HG03280 (cell line): Measurements from ENCODE around the gene SLC38A8.

Experiments
- ATAC-seq: cut with Tn5 transposase; IDR thresholded peaks from one replicate; pipeline ENCODE4 v1.9.1; 2021; ENCODE audit warnings: mild to moderate bottlenecking, moderate library complexity; ENCODE audit not compliant: unreplicated experiment

SLC38A8 gene

DNA sequence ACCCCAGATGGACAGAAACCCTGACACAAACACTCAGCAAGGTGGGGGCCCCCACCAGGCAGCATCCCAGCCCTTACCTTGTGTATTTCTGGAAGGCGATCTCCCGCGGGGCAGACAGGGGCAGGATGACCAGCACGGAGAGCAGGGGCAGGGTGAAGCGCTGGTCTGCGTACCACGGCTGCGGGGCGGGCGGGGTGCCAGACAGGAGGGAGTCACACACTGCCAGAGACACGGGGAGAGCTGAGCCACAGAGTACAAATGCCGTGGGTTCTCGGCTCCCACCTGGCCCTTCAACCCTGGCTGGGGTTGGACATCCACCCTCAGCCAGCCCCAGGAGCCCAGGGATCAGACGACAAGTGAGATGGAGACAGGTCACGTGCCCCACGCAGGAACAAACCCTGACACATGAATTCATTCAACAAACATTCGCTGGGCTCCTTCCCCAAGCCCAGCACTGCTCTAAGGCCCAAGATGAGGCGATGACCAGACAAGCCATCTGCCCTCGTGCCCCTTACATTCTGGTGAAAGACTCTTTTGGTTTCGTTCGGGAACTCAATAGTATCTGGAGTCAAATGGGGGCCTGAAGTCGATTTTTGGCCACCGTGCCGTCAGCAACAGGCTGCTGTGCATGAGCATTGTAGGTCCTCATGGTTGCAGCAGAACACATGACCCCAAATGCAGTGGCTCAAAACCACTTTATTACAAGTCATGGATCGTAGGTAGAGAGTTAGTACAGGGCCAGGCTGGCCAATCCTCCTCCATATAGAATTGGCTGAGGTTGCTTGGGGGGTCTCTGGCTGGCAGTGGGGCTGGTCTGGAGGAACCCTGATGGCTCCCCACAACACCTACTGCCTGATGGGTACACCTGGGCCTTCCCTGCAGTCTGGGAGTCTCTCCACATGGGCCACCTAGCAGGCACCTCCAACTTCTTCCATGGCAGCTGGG is 9.1 kb downstream of the SLC38A8 start:
- ATAC-seq, result no peak

DNA sequence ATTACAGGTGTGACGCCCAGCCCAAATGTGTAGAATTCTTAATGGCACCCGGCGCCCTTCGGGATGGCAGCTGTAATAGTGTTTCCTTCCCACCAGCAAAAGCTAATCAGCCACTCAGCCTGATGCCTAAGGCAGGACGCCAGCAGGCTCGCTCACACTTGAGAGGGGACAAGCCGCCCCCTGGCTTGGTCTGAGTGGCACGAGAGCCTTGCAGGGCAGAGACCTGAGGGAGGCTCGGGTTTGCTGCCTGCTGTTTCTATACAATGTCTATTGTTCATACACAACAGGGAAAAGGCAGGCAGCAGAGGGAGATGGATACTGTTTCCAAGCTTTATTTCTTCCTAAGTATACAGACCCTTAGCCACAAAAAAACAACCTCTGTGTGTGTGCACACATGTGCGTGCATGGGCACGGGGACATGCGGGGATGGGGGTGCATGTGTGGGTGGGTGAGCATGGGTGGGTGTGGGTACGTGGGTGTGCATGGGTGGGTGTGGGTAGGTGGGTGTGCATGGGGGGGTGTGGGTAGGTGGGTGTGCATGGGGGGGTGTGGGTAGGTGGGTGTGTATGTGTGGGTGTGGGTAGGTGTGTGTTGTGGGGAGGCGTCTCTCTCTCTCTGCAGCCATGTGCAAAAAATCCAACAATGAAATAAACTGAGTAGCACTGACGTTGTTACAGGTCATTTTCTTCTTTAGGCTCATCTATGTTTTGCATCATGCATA is 10.0 kb downstream of the SLC38A8 start:
- no peak for ATAC-seq

DNA sequence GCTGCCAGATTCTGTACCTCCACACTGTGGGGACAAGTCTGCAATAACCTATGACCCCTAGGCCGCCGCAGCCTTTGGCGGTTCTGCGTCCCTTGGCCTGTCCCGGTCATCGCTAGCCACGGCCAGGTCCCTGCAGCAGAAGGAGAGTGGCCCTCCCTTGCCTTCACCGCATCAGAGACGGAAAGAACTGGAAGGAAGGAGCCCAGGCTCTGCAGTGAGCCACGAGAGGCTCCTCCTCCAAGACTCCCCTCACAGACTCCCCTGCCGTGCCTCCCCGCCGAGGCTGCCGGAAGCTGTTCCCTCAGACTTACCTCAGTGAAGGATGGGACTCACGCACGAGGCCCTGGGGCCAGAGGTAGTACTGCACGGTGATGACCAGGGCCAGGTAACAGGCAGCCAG is 11.0 kb downstream of the SLC38A8 start:
- ATAC-seq, result no peak

DNA sequence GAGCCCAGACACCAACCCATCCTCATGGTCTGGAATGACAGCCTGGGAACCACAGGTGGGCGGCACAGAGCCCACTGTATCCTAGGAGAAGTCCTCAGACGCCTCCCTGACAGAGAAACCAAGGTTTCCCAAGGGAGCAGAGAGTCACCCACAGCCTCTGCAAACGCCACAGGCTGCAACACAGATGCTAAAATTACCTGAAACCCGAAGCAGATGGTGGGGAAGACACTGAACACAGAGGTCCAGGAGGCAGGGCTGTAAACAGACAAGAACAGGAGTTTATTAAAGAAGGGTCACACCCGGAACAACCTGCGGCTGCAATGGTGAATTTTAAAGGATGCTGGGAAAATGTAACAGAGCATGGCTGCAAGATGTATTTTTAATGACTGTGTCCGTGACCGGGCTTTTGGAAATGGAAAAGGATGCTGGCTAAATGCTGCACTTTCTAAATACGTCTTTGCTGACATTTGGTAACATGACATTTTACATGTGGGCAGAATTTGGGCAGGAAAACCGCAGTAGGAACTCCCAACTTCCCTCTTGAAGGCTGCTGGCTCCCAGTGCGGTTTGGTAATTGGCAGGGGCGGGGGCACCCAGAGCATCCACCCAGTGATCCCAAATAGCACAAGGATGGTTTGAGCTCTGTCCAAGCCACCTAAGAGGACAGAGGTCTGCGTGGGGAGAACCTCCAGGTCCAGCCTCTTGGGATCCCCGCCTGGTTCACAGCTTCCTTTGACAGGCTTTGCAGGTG is 13.1 kb downstream of the SLC38A8 start:
- ATAC-seq, result no peak

DNA sequence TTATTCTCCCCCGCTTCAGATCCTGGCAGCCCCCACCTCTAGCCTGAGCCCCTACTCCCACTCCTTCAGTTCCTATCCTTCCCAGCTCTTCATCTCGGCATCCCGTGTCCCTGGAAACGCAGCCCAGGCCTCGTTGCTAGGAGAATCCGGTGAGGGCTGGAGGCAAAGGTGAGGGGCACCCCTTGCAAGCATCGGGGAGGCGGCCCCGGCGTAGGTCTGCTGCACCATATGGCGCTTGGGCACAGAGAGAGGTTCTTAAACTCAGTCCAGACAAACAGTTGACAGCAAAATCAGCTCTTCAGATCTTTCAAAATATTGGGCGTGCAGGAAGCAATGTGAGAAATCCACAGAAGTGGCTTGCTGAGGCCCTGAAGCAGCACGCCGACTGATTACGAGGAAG is 15.0 kb downstream of the SLC38A8 start:
- no peak for ATAC-seq

DNA sequence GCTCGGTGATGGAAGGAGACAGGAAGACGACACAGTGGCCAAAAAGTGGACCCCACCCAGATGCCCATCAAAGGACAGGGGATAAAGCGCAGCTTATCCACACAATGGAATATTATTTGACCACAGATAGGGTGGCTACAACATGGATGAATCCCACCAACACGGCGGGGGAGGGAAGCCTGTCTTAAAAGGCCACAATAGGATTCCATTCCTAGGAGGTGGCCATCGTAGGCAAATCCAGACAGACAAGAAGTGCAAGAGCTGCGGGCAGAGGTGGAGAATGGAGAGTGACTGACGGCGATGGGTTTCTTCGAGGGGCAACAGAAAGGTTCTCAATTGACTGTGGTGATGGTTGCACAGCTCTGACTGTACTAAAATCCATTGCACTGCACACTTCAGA is 16.0 kb downstream of the SLC38A8 start:
- no peak for ATAC-seq

DNA sequence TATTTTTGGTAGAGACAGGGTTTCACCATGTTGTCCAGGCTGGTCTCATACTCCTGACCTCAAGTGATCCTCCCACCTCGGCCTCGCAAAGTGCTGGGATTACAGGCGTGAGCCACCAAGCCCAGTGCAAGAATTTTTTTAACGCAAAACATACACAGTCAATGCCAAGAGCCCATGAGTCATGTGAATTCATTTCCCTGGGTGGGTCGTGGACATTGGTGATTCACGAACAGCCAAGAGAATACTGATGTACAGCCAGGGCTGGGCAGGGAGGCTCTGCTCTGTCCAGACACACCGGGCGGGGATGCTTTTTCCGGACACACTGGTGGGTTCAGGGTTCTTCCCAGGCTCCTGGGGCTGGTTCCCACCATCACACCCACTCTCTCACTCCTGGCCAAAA is 17.7 kb downstream of the SLC38A8 start:
- ATAC-seq, result no peak

DNA sequence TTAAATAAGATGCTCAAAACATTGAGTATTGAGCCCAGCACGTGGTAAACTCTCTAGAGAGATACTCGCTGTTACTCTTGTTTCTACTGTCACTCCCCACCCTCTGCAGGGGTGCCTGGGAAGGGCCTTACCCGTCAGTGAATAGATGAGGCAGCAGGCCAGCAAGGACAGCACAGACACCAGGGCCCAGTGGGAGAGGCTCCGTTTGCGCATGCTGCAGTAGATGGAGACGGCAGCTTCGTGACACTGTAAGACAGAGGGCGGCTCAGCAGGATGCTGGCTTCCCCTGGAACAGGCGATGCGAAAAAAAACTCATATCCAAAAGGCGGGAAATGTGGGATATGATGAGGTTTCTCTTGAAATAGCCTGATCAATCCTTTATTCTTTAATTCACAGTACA is 20.0 kb downstream of the SLC38A8 start:
- no peak for ATAC-seq

DNA sequence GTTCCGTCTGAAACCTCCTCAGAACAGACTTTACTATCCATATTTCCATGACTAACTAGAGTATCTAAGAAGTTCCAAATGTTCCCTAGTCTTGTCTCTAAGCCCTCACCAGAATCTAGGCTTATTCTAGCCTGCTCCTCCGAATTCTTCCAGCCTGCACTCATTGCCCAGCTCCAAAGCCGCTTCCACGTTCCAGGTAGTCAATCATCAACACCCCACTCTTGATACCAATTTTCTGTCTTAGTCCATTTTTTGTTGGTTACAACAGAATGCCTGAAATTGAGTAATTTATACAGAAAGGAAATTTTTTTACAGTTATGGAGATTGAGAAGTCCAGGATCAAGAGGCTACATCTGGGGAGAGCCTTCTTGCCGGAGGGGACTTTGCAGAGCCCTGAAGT is 21.1 kb downstream of the SLC38A8 start:
- no peak for ATAC-seq

DNA sequence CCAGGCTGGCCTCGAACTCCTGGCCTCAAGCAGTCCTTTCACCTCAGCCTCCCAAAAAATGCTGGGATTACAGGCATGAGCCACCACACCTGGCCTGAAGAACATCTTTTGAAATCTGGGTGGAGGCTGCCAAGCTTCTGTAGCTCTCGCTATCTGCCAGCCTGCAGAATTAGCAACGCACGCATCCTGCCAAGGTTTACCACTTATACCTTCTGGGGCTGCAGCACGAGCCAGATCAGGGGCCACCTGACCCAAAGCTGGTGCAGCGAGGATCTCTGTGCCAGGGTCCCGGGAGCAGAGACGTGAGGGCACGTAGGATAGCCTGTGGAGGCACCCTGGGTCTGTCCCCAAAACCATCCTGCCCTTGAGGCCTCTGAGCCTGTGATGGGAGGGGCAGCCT is 22.2 kb downstream of the SLC38A8 start:
- no peak for ATAC-seq

DNA sequence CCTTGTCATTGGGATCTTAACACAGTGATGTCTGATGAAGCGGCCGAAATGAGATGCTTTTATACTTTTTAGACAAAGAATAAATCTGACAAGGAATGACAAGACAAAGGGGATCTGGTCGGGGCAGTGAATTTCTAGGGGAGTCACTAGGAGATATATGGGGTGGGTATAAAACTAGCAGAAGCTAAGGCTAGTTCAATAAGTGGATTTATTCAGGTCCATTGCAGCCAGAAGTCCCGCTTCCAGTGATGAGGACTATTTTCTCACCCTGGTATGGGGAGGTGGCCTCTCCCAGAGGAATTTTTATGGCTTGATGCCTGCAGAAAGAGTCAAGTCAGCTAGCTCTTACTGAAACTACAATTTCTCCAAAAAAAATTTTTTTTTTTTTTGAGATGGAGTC is 23.9 kb downstream of the SLC38A8 start:
- no peak for ATAC-seq

DNA sequence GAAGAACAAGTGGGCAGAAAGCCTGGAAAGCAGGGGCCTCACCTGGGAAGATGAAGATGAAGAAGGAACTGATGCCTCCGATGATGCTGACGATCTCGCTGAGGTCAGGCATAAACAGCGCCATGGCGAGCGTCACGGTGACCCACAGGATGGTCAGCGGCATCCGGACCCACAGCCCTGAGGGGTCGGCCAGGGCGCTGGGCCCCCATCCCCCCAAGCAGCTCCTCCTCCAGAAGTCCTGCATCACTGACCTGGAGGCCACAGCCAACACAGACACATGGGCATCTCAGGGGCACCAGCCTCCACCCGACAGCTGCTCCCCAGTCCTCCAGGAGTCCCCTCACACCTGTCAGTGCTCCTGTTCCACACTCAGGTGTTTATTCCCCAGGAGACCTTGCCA is 26.1 kb downstream of the SLC38A8 start:
- ATAC-seq, result no peak

DNA sequence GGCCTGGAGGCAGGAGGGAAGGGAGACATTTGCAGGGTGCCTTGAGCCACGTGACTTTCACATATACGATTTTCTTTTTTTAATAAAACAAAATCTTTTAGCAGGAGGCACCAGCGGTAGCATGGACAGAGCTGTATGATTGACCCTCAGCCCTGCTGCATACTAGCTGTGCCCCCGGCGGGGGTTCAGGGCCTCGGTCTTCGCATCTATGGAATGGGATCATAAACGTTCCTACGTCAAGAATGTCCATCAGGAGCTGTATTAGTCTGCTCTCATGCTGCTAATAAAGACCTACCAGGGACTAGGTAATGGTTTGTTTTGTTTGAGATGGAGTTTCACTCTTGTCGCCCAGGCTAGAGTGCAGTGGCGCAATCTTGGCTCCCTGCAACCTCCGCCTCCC is 27.2 kb downstream of the SLC38A8 start:
- no peak for ATAC-seq

DNA sequence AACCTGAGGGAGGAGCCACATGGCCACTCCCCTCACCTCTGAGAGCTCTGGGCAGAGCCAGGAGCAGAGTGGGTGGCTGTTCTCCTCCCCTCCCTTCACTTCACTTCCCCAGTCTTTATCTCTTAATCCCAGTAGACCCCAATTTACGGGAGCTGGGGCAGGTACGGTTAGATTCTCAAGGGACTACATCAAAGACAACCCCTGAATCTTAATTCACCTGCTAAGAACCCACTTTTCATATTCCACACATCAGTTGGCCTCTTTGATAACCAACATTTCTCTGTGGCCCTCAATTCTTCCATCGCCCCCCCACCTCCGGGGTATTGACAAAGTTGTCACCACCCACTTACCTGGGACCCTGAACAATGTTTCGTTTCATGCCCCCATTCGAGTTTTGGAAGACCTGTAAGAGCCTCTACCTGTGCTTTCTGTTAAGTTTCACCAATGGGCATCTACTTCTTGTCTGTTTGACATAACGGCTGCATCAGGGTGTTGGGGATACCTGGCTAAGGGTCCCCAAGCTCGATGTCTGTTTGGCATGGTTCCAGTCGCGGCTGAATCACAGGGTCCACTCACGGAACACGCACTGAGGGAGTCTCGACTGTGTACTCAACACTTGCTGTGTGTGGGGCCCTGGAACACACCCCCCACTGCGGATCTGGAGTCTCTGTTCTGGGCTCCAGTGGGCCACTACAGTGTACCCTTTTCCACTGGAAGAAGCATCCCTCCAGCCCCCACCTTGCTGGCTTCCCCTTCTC is 27.8 kb downstream of the SLC38A8 start:
- no peak for ATAC-seq

DNA sequence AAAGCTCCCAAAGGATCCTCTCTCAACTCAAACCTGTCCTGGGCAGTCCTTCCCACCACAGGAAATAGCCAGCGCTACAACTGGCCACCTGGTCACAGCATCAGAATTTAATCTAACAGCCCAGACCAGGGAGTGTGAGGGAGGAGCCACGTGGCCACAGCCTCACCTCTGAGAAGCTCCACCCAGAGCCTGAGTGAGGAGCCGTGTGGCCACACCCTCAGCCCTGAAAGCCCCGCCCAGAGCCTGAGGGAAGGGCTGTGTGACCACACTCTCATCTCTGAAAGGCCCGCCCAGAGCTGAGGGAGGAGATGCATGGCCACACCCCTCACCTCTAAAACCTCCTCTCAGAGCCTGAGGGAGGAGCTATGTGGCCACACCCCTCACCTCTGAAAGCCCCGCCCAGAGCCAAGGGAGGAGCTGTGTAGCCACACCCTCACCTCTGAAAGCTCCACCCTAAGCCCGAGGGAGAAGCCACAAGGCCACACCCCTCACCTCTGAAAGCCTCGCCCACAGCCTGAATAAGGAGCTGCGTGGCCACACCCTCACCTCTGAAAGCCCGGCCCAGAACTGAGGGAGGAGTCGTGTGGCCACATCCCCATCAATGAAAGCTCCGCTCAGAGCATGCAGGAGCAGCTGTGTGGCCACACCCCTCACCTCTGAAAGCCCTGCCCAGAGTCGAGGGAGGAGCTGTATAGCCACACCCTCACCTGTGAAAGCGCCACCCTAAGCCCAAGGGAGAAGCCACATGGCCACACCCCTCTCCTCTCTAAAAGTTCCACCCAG is 28.6 kb downstream of the SLC38A8 start:
- peak; percentile 85 for ATAC-seq

DNA sequence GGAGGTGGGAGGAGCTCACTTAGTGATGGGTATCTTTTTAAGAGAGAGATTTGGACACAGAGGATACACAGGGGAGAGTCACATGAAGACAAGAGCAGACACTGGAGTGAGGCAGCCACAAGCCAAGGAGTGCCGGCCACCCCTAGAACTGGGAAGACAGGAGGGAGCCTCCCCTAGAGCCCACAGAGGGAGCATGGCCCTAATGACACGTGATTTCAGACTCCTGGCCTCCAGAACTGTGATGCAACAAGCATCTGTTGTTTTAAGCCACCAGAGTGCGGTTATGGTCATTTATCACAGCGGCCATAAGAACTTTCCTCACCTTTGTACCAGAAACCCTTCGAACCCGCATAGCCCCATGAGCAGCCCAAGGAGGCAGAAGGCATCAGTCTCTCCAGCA is 33.3 kb downstream of the SLC38A8 start:
- ATAC-seq, result no peak

DNA sequence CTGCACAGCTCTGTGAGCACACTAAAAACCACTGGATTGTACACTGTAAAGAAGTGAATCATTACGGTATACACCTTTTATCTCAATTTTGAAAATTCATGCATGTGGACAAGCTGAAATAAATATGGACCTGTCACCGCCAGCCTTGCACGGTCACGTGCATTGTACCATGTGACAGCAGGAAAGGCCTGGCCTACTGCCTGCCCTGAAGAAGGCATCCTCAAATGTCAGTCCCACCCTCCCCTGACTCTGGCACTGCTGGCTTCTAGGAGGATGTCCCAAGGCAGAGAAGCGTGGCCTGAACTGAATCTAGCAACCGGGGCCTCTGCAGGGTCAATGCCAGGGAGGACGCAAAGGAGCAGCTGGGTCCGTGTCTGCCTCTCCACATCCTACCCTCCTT is 34.6 kb downstream of the SLC38A8 start:
- no peak for ATAC-seq

DNA sequence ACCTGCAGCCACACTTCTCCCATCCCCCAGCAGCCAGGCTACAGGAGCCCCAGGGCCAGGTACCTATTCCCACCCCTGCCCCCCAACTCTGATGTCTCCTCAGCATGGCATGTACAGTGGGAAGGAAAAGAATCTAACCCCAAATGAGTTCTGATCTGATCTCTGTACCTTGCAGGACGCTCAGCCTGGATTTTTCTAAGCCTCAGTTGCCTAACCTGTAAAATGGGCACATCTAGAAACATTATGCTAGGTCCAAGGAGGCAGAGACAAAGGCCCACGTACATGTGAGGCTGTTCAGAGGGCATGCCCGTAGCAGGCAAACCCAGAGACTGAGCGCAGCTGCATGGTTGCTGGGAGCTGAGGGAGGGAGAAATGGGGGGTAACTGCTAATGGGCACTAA is 35.1 kb downstream of the SLC38A8 start:
- ATAC-seq, result no peak

DNA sequence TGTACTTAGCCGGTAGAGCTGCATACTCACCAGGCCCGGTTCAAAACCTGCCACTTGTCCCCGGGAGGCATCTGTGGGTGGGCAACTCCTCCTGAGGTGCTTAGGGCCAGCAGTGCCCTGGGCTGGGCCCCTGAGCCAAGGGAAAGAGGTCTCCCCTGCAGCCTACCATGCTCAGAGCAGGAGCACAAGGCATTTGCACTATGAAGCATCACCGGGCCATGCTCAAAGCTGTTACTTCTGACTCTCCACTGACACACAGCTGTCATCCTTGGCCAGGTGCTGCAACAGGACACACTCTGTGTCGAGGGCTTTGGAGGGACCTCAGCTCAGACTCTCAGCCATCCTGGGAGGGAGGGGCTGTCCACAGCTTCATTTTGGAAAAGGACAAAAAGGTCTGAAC is 37.2 kb downstream of the SLC38A8 start:
- no peak for ATAC-seq

DNA sequence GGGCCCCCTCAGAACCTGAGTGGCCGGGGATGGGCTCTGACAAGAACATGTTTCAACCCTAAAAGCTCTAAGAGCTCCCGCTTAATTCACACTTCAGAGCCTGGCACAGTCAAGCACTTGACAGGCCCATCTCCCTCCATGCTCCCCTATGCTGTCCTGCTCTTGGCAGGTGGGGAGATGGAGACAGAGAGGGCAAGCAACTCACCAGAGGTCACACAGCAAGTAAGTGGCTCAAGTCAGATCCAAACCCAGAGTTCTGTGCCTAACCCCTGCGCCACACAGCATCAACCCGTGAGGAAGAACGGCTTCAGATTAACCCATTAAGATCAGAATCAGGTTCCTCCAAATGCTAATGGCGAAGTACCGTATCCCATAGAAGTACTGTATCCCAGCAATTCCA is 38.2 kb downstream of the SLC38A8 start:
- ATAC-seq, result no peak
